ENCODE measurements around the gene EHMT2. TPM values are rescaled to one million over a fixed set of nuclear protein-coding genes. Genes with fewer than 3 reads are reported as not detected.

EHMT2 gene
- total and polyA plus RNA-seq, 2 of the 13 experiments (the other 11 are each of a cell fraction or from before 2014, with no cell fraction given) = 55.2 to 69.2 TPM

DNA sequence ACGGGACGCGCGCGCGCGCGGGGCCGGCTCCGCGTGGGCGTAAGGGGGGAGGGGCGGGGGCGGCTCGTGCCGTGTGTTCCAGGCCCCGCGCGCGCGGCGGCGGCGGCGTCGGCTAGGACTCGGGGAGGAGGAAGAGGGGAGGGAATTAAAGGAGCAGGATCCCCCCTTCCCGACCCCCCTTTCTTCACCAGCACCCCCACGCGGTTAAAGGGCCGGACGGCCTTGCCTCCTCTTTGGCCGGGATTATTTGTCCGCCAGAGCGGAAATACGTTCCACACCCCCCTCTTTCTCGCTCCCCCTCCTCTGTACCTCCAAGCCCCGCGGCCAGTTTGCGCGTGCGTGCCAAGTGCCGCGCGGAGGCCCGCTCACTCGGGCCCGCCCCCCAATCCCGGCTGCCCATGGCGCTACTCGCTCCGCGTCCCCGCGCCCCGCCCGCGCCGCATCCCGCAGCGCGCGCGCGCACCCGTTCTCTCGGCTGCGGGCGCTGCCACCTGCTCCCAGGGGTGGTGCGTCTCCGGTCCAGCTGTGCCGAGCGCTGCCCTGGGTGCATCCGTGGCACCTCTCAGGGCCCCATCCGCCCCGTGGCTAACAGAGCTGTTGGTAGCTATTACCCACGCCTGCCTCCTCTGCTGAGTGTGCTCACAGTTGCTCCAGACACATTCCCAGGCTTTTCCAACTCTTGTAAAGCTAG is 4.6 kb upstream of the EHMT2 start, which contains the start of gene ZBTB12 (continued):
- TF ChIP-seq, protein P1, sequence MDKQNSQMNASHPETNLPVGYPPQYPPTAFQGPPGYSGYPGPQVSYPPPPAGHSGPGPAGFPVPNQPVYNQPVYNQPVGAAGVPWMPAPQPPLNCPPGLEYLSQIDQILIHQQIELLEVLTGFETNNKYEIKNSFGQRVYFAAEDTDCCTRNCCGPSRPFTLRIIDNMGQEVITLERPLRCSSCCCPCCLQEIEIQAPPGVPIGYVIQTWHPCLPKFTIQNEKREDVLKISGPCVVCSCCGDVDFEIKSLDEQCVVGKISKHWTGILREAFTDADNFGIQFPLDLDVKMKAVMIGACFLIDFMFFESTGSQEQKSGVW (CRISPR knock-in tag; IDR thresholded peaks at IDR 0.05; ENCODE audit: borderline replicate concordance) = peak; percentile 23; the same call in 1 of the 2 replicates
- no peak for TF ChIP-seq NR2F2 (IDR thresholded peaks at IDR 0.05; ENCODE audit: borderline replicate concordance, low read depth)
- peak; percentile 60; the same call in 1 of the 2 replicates for TF ChIP-seq TSC22D2 (CRISPR knock-in tag; IDR thresholded peaks at IDR 0.05; ENCODE audit: borderline replicate concordance)
- TF ChIP-seq, protein P2, sequence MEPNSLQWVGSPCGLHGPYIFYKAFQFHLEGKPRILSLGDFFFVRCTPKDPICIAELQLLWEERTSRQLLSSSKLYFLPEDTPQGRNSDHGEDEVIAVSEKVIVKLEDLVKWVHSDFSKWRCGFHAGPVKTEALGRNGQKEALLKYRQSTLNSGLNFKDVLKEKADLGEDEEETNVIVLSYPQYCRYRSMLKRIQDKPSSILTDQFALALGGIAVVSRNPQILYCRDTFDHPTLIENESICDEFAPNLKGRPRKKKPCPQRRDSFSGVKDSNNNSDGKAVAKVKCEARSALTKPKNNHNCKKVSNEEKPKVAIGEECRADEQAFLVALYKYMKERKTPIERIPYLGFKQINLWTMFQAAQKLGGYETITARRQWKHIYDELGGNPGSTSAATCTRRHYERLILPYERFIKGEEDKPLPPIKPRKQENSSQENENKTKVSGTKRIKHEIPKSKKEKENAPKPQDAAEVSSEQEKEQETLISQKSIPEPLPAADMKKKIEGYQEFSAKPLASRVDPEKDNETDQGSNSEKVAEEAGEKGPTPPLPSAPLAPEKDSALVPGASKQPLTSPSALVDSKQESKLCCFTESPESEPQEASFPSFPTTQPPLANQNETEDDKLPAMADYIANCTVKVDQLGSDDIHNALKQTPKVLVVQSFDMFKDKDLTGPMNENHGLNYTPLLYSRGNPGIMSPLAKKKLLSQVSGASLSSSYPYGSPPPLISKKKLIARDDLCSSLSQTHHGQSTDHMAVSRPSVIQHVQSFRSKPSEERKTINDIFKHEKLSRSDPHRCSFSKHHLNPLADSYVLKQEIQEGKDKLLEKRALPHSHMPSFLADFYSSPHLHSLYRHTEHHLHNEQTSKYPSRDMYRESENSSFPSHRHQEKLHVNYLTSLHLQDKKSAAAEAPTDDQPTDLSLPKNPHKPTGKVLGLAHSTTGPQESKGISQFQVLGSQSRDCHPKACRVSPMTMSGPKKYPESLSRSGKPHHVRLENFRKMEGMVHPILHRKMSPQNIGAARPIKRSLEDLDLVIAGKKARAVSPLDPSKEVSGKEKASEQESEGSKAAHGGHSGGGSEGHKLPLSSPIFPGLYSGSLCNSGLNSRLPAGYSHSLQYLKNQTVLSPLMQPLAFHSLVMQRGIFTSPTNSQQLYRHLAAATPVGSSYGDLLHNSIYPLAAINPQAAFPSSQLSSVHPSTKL (CRISPR knock-in tag; IDR thresholded peaks at IDR 0.05) = peak; percentile 5; the same call in 1 of the 2 replicates
- no peak for TF ChIP-seq YEATS4 (CRISPR knock-in tag; IDR thresholded peaks at IDR 0.05; ENCODE audit: borderline replicate concordance)
- TF ChIP-seq TRIM24 (CRISPR knock-in tag; IDR thresholded peaks at IDR 0.05) = no peak
- TF ChIP-seq, protein P3, sequence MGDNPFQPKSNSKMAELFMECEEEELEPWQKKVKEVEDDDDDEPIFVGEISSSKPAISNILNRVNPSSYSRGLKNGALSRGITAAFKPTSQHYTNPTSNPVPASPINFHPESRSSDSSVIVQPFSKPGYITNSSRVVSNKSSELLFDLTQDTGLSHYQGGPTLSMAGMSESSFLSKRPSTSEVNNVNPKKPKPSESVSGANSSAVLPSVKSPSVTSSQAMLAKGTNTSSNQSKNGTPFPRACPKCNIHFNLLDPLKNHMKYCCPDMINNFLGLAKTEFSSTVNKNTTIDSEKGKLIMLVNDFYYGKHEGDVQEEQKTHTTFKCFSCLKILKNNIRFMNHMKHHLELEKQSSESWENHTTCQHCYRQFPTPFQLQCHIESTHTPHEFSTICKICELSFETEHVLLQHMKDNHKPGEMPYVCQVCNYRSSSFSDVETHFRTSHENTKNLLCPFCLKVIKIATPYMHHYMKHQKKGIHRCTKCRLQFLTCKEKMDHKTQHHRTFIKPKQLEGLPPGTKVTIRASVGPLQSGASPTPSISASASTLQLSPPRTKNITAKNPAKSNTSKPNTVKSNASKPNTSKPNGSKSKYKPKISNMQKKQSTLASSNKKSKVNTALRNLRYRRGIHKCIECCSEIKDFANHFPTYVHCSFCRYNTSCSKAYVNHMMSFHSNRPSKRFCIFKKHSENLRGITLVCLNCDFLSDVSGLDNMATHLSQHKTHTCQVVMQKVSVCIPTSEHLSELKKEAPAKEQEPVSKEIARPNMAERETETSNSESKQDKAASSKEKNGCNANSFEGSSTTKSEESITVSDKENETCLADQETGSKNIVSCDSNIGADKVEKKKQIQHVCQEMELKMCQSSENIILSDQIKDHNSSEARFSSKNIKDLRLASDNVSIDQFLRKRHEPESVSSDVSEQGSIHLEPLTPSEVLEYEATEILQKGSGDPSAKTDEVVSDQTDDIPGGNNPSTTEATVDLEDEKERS (CRISPR knock-in tag; IDR thresholded peaks at IDR 0.05) = 0 out of 2 replicates have a peak, but pooled peaks have one; percentile 4
- no peak for TF ChIP-seq NFKBIZ (CRISPR knock-in tag; IDR thresholded peaks at IDR 0.05)
- TF ChIP-seq, protein P4, sequence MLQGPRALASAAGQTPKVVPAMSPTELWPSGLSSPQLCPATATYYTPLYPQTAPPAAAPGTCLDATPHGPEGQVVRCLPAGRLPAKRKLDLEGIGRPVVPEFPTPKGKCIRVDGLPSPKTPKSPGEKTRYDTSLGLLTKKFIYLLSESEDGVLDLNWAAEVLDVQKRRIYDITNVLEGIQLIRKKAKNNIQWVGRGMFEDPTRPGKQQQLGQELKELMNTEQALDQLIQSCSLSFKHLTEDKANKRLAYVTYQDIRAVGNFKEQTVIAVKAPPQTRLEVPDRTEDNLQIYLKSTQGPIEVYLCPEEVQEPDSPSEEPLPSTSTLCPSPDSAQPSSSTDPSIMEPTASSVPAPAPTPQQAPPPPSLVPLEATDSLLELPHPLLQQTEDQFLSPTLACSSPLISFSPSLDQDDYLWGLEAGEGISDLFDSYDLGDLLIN (CRISPR knock-in tag; IDR thresholded peaks at IDR 0.05; ENCODE audit: borderline replicate concordance) = peak; percentile 26; the same call in 1 of the 2 replicates
- no peak for TF ChIP-seq ZNF337 (CRISPR knock-in tag; IDR thresholded peaks at IDR 0.05; ENCODE audit: borderline replicate concordance, low read depth)
- TF ChIP-seq SNAPC2 (CRISPR knock-in tag; IDR thresholded peaks at IDR 0.05) = 0 out of 2 replicates have a peak, but pooled peaks have one; percentile 13
- 0 out of 2 replicates have a peak, but pooled peaks have one; percentile 56 for TF ChIP-seq ZNF160 (CRISPR knock-in tag; IDR thresholded peaks at IDR 0.05)
- TF ChIP-seq, protein P5, sequence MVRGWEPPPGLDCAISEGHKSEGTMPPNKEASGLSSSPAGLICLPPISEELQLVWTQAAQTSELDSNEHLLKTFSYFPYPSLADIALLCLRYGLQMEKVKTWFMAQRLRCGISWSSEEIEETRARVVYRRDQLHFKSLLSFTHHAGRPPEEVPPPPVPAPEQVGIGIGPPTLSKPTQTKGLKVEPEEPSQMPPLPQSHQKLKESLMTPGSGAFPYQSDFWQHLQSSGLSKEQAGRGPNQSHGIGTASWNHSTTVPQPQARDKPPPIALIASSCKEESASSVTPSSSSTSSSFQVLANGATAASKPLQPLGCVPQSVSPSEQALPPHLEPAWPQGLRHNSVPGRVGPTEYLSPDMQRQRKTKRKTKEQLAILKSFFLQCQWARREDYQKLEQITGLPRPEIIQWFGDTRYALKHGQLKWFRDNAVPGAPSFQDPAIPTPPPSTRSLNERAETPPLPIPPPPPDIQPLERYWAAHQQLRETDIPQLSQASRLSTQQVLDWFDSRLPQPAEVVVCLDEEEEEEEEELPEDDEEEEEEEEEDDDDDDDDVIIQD (CRISPR knock-in tag; IDR thresholded peaks at IDR 0.05; ENCODE audit: low read depth) = no peak
- TF ChIP-seq, protein P6, sequence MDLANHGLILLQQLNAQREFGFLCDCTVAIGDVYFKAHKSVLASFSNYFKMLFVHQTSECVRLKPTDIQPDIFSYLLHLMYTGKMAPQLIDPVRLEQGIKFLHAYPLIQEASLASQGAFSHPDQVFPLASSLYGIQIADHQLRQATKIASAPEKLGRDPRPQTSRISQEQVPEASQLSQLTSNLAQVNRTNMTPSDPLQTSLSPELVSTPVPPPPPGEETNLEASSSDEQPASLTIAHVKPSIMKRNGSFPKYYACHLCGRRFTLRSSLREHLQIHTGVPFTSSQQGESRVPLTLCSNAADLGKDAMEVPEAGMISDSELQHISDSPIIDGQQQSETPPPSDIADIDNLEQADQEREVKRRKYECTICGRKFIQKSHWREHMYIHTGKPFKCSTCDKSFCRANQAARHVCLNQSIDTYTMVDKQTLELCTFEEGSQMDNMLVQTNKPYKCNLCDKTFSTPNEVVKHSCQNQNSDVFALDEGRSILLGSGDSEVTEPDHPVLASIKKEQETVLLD (CRISPR knock-in tag; IDR thresholded peaks at IDR 0.05; ENCODE audit: low read depth) = peak; percentile 45; the same call in 1 of the 2 replicates
- no peak for TF ChIP-seq NFYC (CRISPR knock-in tag; IDR thresholded peaks at IDR 0.05)

Data from HepG2 (cell line).